Glomerular visceral epithelial cell (primary cell): ENCODE data around the gene TCP11.

Experiments used
- DNase-seq: peaks from one replicate; pipeline ENCODE4 v3.0.0-alpha.2; 2016; ENCODE audit errors: extremely low spot score

The TCP11 gene

GRCh38 chr6:35092362-35093117 is 48.6 kb downstream of the TCP11 start:
- DNase-seq, result peak; percentile 92

GRCh38 chr6:35091346-35092083 is 49.6 kb downstream of the TCP11 start:
- DNase-seq, result no peak

- no peak for DNase-seq
Observed at GRCh38 chr6:35090734-35091133, 50.4 kb downstream of the TCP11 start.

GRCh38 chr6:35089935-35090505 is 51.1 kb downstream of the TCP11 start:
- DNase-seq, result peak; percentile 83

GRCh38 chr6:35089216-35089934 is 51.8 kb downstream of the TCP11 start:
- no peak for DNase-seq

- DNase-seq, result no peak
Observed at GRCh38 chr6:35088281-35089215, 52.6 kb downstream of the TCP11 start.

GRCh38 chr6:35087361-35088280 is 53.5 kb downstream of the TCP11 start:
- DNase-seq, result no peak

- DNase-seq, result no peak
Observed at GRCh38 chr6:35086636-35087360, 54.3 kb downstream of the TCP11 start.

GRCh38 chr6:35086282-35086632 is 54.9 kb downstream of the TCP11 start:
- DNase-seq, result no peak

- no peak for DNase-seq
Observed at GRCh38 chr6:35085359-35086281, 55.5 kb downstream of the TCP11 start.

GRCh38 chr6:35084511-35085203 is 56.5 kb downstream of the TCP11 start:
- no peak for DNase-seq

- no peak for DNase-seq
Observed at GRCh38 chr6:35084041-35084491, 57.1 kb downstream of the TCP11 start.

- DNase-seq, result no peak
Observed at GRCh38 chr6:35083507-35083906, 57.6 kb downstream of the TCP11 start.

GRCh38 chr6:35082733-35083403 is 58.3 kb downstream of the TCP11 start:
- no peak for DNase-seq

- no peak for DNase-seq
Observed at GRCh38 chr6:35082046-35082732, 59.0 kb downstream of the TCP11 start.

- DNase-seq, result no peak
Observed at GRCh38 chr6:35081426-35081851, 59.7 kb downstream of the TCP11 start.
